Gastrocnemius medialis (tissue), 4 donors: ENCODE measurements around the gene TACC3.

Experiments
- POLR2A ChIP-seq, 2 donors: fragments of 450-650 bp; IDR thresholded peaks; one replicate each; pipeline ENCODE4 v1.6.1; 2017; ENCODE audit warnings: antibody characterized with exemption in 2 of 2, mild to moderate bottlenecking in 2 of 2, moderate library complexity in 2 of 2
- TF ChIP-seq, protein P1 (sequence below), 5 experiments: fragments of 450-650 bp in 3 of 5; fragments of 200-600 bp in 2 of 5; sonication (generic) in 2 of 5; IDR thresholded peaks in 4 of 5; conservative IDR thresholded peaks in 1 of 5; 1 replicate in 4 of 5; 2 replicates in 1 of 5; pipeline ENCODE4 v1.5.1; 2016 to 2019; ENCODE audit warnings: antibody characterized with exemption in 5 of 5, mild to moderate bottlenecking in 3 of 5, moderate library complexity in 3 of 5

GRCh38 chr4:1727117-1728031, 6.1 kb downstream of the TACC3 start:
- TF ChIP-seq POLR2A (IDR thresholded peaks at IDR 0.05) = no peak
- TF ChIP-seq, protein P1, sequence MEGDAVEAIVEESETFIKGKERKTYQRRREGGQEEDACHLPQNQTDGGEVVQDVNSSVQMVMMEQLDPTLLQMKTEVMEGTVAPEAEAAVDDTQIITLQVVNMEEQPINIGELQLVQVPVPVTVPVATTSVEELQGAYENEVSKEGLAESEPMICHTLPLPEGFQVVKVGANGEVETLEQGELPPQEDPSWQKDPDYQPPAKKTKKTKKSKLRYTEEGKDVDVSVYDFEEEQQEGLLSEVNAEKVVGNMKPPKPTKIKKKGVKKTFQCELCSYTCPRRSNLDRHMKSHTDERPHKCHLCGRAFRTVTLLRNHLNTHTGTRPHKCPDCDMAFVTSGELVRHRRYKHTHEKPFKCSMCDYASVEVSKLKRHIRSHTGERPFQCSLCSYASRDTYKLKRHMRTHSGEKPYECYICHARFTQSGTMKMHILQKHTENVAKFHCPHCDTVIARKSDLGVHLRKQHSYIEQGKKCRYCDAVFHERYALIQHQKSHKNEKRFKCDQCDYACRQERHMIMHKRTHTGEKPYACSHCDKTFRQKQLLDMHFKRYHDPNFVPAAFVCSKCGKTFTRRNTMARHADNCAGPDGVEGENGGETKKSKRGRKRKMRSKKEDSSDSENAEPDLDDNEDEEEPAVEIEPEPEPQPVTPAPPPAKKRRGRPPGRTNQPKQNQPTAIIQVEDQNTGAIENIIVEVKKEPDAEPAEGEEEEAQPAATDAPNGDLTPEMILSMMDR (IDR thresholded peaks at IDR 0.05 in 4 of 5, conservative IDR thresholded peaks at IDR 0.05 in 1 of 5) = no peak
